Activated T-cell treated with anti-CD3 and anti-CD28 coated beads, Interleukin-2, amount 50 U/mL, for 24 hours (primary cell): ENCODE data around the gene OR5D18.
"Not testable (repeated sequence)": the region's sequence is repeated elsewhere in the genome, so short reads cannot be mapped to it uniquely, and the experiment has no call there.

Experiments used
- DNase-seq: peaks from one replicate; pipeline ENCODE4 v3.0.0-alpha.2; 2020
- H3K27ac Mint-ChIP-seq: 2 replicates; pipeline ENCODE4 v1.8.0; 2020; ENCODE audit warnings: mild to moderate bottlenecking, mixed read lengths
- H3K27me3 Mint-ChIP-seq: 2 replicates; pipeline ENCODE4 v1.8.0; 2020; ENCODE audit warnings: mixed read lengths
- H3K36me3 Mint-ChIP-seq: 2 replicates; pipeline ENCODE4 v1.8.0; 2020; ENCODE audit warnings: low read depth, mixed read lengths
- H3K4me1 Mint-ChIP-seq: 2 replicates; pipeline ENCODE4 v1.8.0; 2020; ENCODE audit warnings: low read depth, mixed read lengths
- H3K4me3 Mint-ChIP-seq: 2 replicates; pipeline ENCODE4 v1.8.0; 2020; ENCODE audit warnings: mild to moderate bottlenecking, moderate library complexity, mixed read lengths
- H3K9me3 Mint-ChIP-seq: 2 replicates; pipeline ENCODE4 v1.8.0; 2020; ENCODE audit warnings: mixed read lengths

OR5D18 gene

GRCh38 chr11:55819330-55819729 lies at the start of gene OR5D18:
Gene OR5D18 (plus strand): TSS chr11:55819630. CDS start chr11:55819630, 0 bp downstream.
- Mint-ChIP-seq H3K27me3 (no peaks in the 10 kb centered on the region), H3K4me1 (no peaks in the 10 kb centered on the region), H3K36me3 (no peaks in the 10 kb centered on the region), H3K4me3 (no peak within 1 kb of the TSS), H3K27ac (no peak within 1 kb of the TSS), H3K9me3 (peaks cover 26% of the 10 kb centered on the region)
- DNase-seq: no peak

GRCh38 chr11:55773138-55773537 lies 46.3 kb upstream of the OR5D18 start, which contains the start of gene OR5D13:
Gene OR5D13 (plus strand): TSS chr11:55773438. CDS start chr11:55773438, 0 bp downstream.
- Mint-ChIP-seq H3K4me3 (no peak within 1 kb of the TSS), H3K4me1 (no peaks in the 10 kb centered on the region), H3K9me3 (peaks cover 36% of the 10 kb centered on the region), H3K27me3 (no peaks in the 10 kb centered on the region), H3K36me3 (no peaks in the 10 kb centered on the region), H3K27ac (no peak within 1 kb of the TSS)
- no peak for DNase-seq

- H3K4me3 Mint-ChIP-seq: no peak overlapping the region
- no peaks in the 10 kb centered on the region for H3K36me3 Mint-ChIP-seq
- H3K27me3 Mint-ChIP-seq: no peaks in the 10 kb centered on the region
- no peak for DNase-seq
- peaks cover 16% of the 10 kb centered on the region for H3K9me3 Mint-ChIP-seq
- H3K27ac Mint-ChIP-seq: no peak overlapping the region
- no peaks in the 10 kb centered on the region for H3K4me1 Mint-ChIP-seq
Measured at GRCh38 chr11:55791606-55792005, 27.8 kb upstream of the OR5D18 start.

GRCh38 chr11:55793321-55793720 lies 26.1 kb upstream of the OR5D18 start:
- Mint-ChIP-seq H3K27ac (no peak overlapping the region), H3K4me3 (no peak overlapping the region), H3K9me3 (peaks cover 13% of the 10 kb centered on the region), H3K36me3 (no peaks in the 10 kb centered on the region), H3K4me1 (no peaks in the 10 kb centered on the region), H3K27me3 (no peaks in the 10 kb centered on the region)
- DNase-seq: no peak

- Mint-ChIP-seq H3K9me3 (peaks cover 20% of the 10 kb centered on the region), H3K27me3 (no peaks in the 10 kb centered on the region), H3K36me3 (no peaks in the 10 kb centered on the region), H3K4me1 (no peaks in the 10 kb centered on the region), H3K4me3 (no peak within 1 kb of the TSS), H3K27ac (no peak within 1 kb of the TSS)
- no peak for DNase-seq
Measured at GRCh38 chr11:55795256-55795655, 24.2 kb upstream of the OR5D18 start, which contains the start of gene OR5D14. Gene OR5D14 (plus strand): TSS chr11:55795556. CDS start chr11:55795556, 0 bp downstream.

- Mint-ChIP-seq H3K36me3 (no peaks in the 10 kb centered on the region), H3K27me3 (no peaks in the 10 kb centered on the region), H3K4me3 (no peak overlapping the region), H3K9me3 (peaks cover 32% of the 10 kb centered on the region), H3K27ac (no peak overlapping the region), H3K4me1 (no peaks in the 10 kb centered on the region)
- DNase-seq: no peak
Measured at GRCh38 chr11:55806248-55806647, 13.2 kb upstream of the OR5D18 start.

GRCh38 chr11:55811067-55811466 lies 8.4 kb upstream of the OR5D18 start, which contains the start of gene OR5L1:
Gene OR5L1 (plus strand): TSS chr11:55811367. CDS start chr11:55811467, 100 bp downstream.
- H3K27ac Mint-ChIP-seq: no peak within 1 kb of the TSS
- no peak for DNase-seq
- H3K36me3 Mint-ChIP-seq: no peaks in the 10 kb centered on the region

GRCh38 chr11:55826919-55827318 lies 7.5 kb downstream of the OR5D18 start, which contains the start of gene OR5L2:
Gene OR5L2 (plus strand): TSS chr11:55827219. CDS start chr11:55827219, 0 bp downstream.
- no peak for DNase-seq
- peaks cover 10% of the 10 kb centered on the region for H3K9me3 Mint-ChIP-seq
- H3K27me3 Mint-ChIP-seq: no peaks in the 10 kb centered on the region
- H3K4me3 Mint-ChIP-seq: no peak within 1 kb of the TSS
- no peaks in the 10 kb centered on the region for H3K36me3 Mint-ChIP-seq
- no peak within 1 kb of the TSS for H3K27ac Mint-ChIP-seq
- no peaks in the 10 kb centered on the region for H3K4me1 Mint-ChIP-seq

More at GRCh38 chr11:55811067-55811466, 8.4 kb upstream of the OR5D18 start, which contains the start of gene OR5L1:
- H3K4me1 Mint-ChIP-seq: no peaks in the 10 kb centered on the region
- H3K9me3 Mint-ChIP-seq: peaks cover 31% of the 10 kb centered on the region
- H3K4me3 Mint-ChIP-seq: no peak within 1 kb of the TSS
- H3K27me3 Mint-ChIP-seq: no peaks in the 10 kb centered on the region

GRCh38 chr11:55838452-55838851 lies 19.0 kb downstream of the OR5D18 start, which contains the start of gene OR5D16:
Gene OR5D16 (plus strand): TSS chr11:55838752. CDS start chr11:55838752, 0 bp downstream.
- Mint-ChIP-seq H3K9me3 (peaks cover 26% of the 10 kb centered on the region), H3K36me3 (no peaks in the 10 kb centered on the region)
- no peak for DNase-seq

GRCh38 chr11:55847453-55847852 lies 28.0 kb downstream of the OR5D18 start:
- DNase-seq: no peak
- no peak overlapping the region for H3K4me3 Mint-ChIP-seq
- no peaks in the 10 kb centered on the region for H3K27me3 Mint-ChIP-seq
- H3K4me1 Mint-ChIP-seq: no peaks in the 10 kb centered on the region
- H3K9me3 Mint-ChIP-seq: peaks cover 12% of the 10 kb centered on the region
- H3K36me3 Mint-ChIP-seq: no peaks in the 10 kb centered on the region
- no peak overlapping the region for H3K27ac Mint-ChIP-seq

More at GRCh38 chr11:55838452-55838851, 19.0 kb downstream of the OR5D18 start, which contains the start of gene OR5D16:
- H3K4me1 Mint-ChIP-seq: no peaks in the 10 kb centered on the region
- no peak within 1 kb of the TSS for H3K27ac Mint-ChIP-seq
- no peak within 1 kb of the TSS for H3K4me3 Mint-ChIP-seq
- no peaks in the 10 kb centered on the region for H3K27me3 Mint-ChIP-seq

- no peaks in the 10 kb centered on the region for H3K4me1 Mint-ChIP-seq
- peaks cover 10% of the 10 kb centered on the region for H3K9me3 Mint-ChIP-seq
- H3K4me3 Mint-ChIP-seq: no peak overlapping the region
- H3K27me3 Mint-ChIP-seq: no peaks in the 10 kb centered on the region
- no peaks in the 10 kb centered on the region for H3K36me3 Mint-ChIP-seq
- DNase-seq: no peak
- no peak overlapping the region for H3K27ac Mint-ChIP-seq
Measured at GRCh38 chr11:55849037-55849436, 29.6 kb downstream of the OR5D18 start.

- Mint-ChIP-seq H3K4me3 (no peak overlapping the region), H3K27ac (no peak overlapping the region), H3K27me3 (no peaks in the 10 kb centered on the region), H3K36me3 (no peaks in the 10 kb centered on the region), H3K9me3 (peaks cover 17% of the 10 kb centered on the region), H3K4me1 (no peaks in the 10 kb centered on the region)
- no peak for DNase-seq
Measured at GRCh38 chr11:55852141-55852540, 32.7 kb downstream of the OR5D18 start.

- Mint-ChIP-seq H3K27ac (no peak overlapping the region), H3K4me1 (no peaks in the 10 kb centered on the region), H3K36me3 (no peaks in the 10 kb centered on the region), H3K9me3 (peaks cover 21% of the 10 kb centered on the region), H3K27me3 (no peaks in the 10 kb centered on the region), H3K4me3 (no peak overlapping the region)
- DNase-seq: no peak
Measured at GRCh38 chr11:55854704-55855103, 35.3 kb downstream of the OR5D18 start.

GRCh38 chr11:55867354-55867753 lies 47.9 kb downstream of the OR5D18 start:
- H3K4me1 Mint-ChIP-seq, DNase-seq, H3K9me3 Mint-ChIP-seq, H3K27me3 Mint-ChIP-seq, H3K27ac Mint-ChIP-seq, H3K36me3 Mint-ChIP-seq, H3K4me3 Mint-ChIP-seq: not testable (repeated sequence)
